Osteocyte (in vitro differentiated cells): ENCODE measurements around the gene CGNL1. TPM values are rescaled to one million over a fixed set of nuclear protein-coding genes. Genes with fewer than 3 reads are reported as not detected.
A peak's percentile ranks its signal among the peaks of the same experiment; 100 is the strongest.

Experiments
- DNase-seq: peaks from one replicate; pipeline ENCODE4 v3.0.0; 2021; ENCODE audit warnings: mixed read lengths; ENCODE audit not compliant: unreplicated experiment; ENCODE audit errors: extremely low spot score
- H3K27ac Mint-ChIP-seq: one replicate; pipeline ENCODE4 v1.8.0; 2021; ENCODE audit warnings: mild to moderate bottlenecking, mixed read lengths; ENCODE audit not compliant: unreplicated experiment
- H3K27me3 Mint-ChIP-seq: one replicate; pipeline ENCODE4 v1.8.0; 2021; ENCODE audit warnings: mixed read lengths; ENCODE audit not compliant: unreplicated experiment
- H3K36me3 Mint-ChIP-seq: one replicate; pipeline ENCODE4 v1.8.0; 2021; ENCODE audit warnings: mixed read lengths; ENCODE audit not compliant: unreplicated experiment
- H3K4me1 Mint-ChIP-seq: one replicate; pipeline ENCODE4 v1.8.0; 2021; ENCODE audit warnings: mixed read lengths; ENCODE audit not compliant: unreplicated experiment
- H3K4me3 Mint-ChIP-seq: one replicate; pipeline ENCODE4 v1.8.0; 2021; ENCODE audit warnings: mild to moderate bottlenecking, moderate library complexity, mixed read lengths; ENCODE audit not compliant: unreplicated experiment
- H3K9me3 Mint-ChIP-seq: one replicate; pipeline ENCODE4 v1.8.0; 2021; ENCODE audit warnings: mixed read lengths; ENCODE audit not compliant: unreplicated experiment
- CTCF ChIP-seq: fragments of 200-600 bp; sonication (generic); IDR thresholded peaks from 2 replicates; pipeline ENCODE4 v1.5.0; 2021; ENCODE audit warnings: antibody characterized with exemption, mild to moderate bottlenecking, moderate library complexity
- total RNA-seq: library from RNA; stranded (reverse); gene quantifications from 2 replicates; pipeline ENCODE4 v1.2.1, GENCODE V29; 2021

CGNL1 gene
- total RNA-seq, 1 donor from 2014 or later, result 6.2 TPM

- no peak for DNase-seq
- H3K27ac Mint-ChIP-seq, result no peak overlapping the region
- H3K4me1 Mint-ChIP-seq, result peaks cover 6% of the 10 kb centered on the region
- no peak overlapping the region for H3K4me3 Mint-ChIP-seq
- TF ChIP-seq CTCF, result no peak
- H3K9me3 Mint-ChIP-seq, result no peaks in the 10 kb centered on the region
- H3K36me3 Mint-ChIP-seq, result no peaks in the 10 kb centered on the region
- H3K27me3 Mint-ChIP-seq, result peaks cover 2% of the 10 kb centered on the region
Observed at GRCh38 chr15:57367556-57367955, 8.7 kb upstream of the CGNL1 start.

GRCh38 chr15:57370929-57371328 is 5.4 kb upstream of the CGNL1 start:
- TF ChIP-seq CTCF, result no peak
- H3K27ac Mint-ChIP-seq, result no peak overlapping the region
- no peaks in the 10 kb centered on the region for H3K9me3 Mint-ChIP-seq
- DNase-seq, result no peak
- no peaks in the 10 kb centered on the region for H3K36me3 Mint-ChIP-seq
- H3K27me3 Mint-ChIP-seq, result peaks cover 25% of the 10 kb centered on the region
- peaks cover 2% of the 10 kb centered on the region for H3K4me1 Mint-ChIP-seq
- H3K4me3 Mint-ChIP-seq, result no peak overlapping the region

GRCh38 chr15:57373251-57373881 is 2.9 kb upstream of the CGNL1 start:
- H3K4me3 Mint-ChIP-seq, result no peak overlapping the region
- no peaks in the 10 kb centered on the region for H3K36me3 Mint-ChIP-seq
- TF ChIP-seq CTCF, result no peak
- peaks cover 14% of the 10 kb centered on the region for H3K4me1 Mint-ChIP-seq
- no peaks in the 10 kb centered on the region for H3K9me3 Mint-ChIP-seq
- peaks cover 41% of the 10 kb centered on the region for H3K27me3 Mint-ChIP-seq
- DNase-seq, result no peak
- H3K27ac Mint-ChIP-seq, result no peak overlapping the region

GRCh38 chr15:57373882-57374276 is 2.4 kb upstream of the CGNL1 start:
- no peak for DNase-seq
- peaks cover 14% of the 10 kb centered on the region for H3K4me1 Mint-ChIP-seq
- peaks cover 44% of the 10 kb centered on the region for H3K27me3 Mint-ChIP-seq
- no peak overlapping the region for H3K4me3 Mint-ChIP-seq
- no peaks in the 10 kb centered on the region for H3K36me3 Mint-ChIP-seq
- no peak overlapping the region for H3K27ac Mint-ChIP-seq
- no peak for TF ChIP-seq CTCF
- H3K9me3 Mint-ChIP-seq, result no peaks in the 10 kb centered on the region

- Mint-ChIP-seq H3K27ac (peak overlapping the region; percentile 36), H3K4me1 (peaks cover 14% of the 10 kb centered on the region), H3K4me3 (peak overlapping the region; percentile 74), H3K36me3 (no peaks in the 10 kb centered on the region), H3K27me3 (peaks cover 47% of the 10 kb centered on the region), H3K9me3 (no peaks in the 10 kb centered on the region)
- DNase-seq, result no peak
- no peak for TF ChIP-seq CTCF
Observed at GRCh38 chr15:57376696-57377477, 582 bp downstream of the CGNL1 start.
